Keratinocyte (primary cell): ENCODE results near the gene GSN. TPM values are rescaled to one million over a fixed set of nuclear protein-coding genes. Genes with fewer than 3 reads are reported as not detected.

Experiments used
- DNase-seq: peaks from one replicate; pipeline ENCODE4 v3.0.0-alpha.2; 2011; ENCODE audit warnings: low read depth, missing footprints, low spot score
- FAIRE-seq: peaks from 2 replicates; lab custom pipeline; 2011; peaks lifted over from hg19 to GRCh38; lab: Jason Lieb, UNC
- H2AFZ ChIP-seq: 2 replicates; pipeline ENCODE4 v1.6.0; 2012; ENCODE audit warnings: low read length, control low read depth, inconsistent platforms; ENCODE audit not compliant: control insufficient read depth
- H3K27ac ChIP-seq: 2 replicates; pipeline ENCODE4 v1.5.1; 2011; ENCODE audit warnings: low read length; ENCODE audit not compliant: control insufficient read depth, insufficient read depth
- H3K27me3 ChIP-seq: 3 replicates; pipeline ENCODE4 v1.6.0; 2011; ENCODE audit warnings: low read length; ENCODE audit not compliant: control insufficient read depth, insufficient read depth; ENCODE audit errors: extremely low read depth
- H3K36me3 ChIP-seq, 2 experiments: 2 replicates in 1 of 2; 3 replicates in 1 of 2; pipeline ENCODE4 v1.5.1; 2011; ENCODE audit warnings: low read length in 2 of 2, mild to moderate bottlenecking in 1 of 2; ENCODE audit not compliant: control insufficient read depth in 2 of 2, insufficient read depth in 2 of 2; ENCODE audit errors: extremely low read depth in 1 of 2
- H3K4me1 ChIP-seq: 3 replicates; pipeline ENCODE4 v1.5.1; 2011; ENCODE audit warnings: low read length; ENCODE audit not compliant: control insufficient read depth, insufficient read depth; ENCODE audit errors: extremely low read depth
- H3K4me2 ChIP-seq: 3 replicates; pipeline ENCODE4 v1.6.0; 2011; ENCODE audit warnings: low read depth, low read length; ENCODE audit not compliant: control insufficient read depth, insufficient read depth; ENCODE audit errors: extremely low read depth
- H3K4me3 ChIP-seq, 3 experiments: fragments of 200-600 bp in 1 of 3; sonication (generic) in 1 of 3; 2 replicates in 2 of 3; 3 replicates in 1 of 3; pipeline ENCODE4 v1.5.1; 2011 to 2016; ENCODE audit warnings: low read length in 3 of 3, mild to moderate bottlenecking in 3 of 3, control low read depth in 2 of 3, inconsistent platforms in 1 of 3, low read depth in 1 of 3, mixed read lengths in 1 of 3, mixed run types in 1 of 3, moderate library complexity in 1 of 3; ENCODE audit not compliant: control insufficient read depth in 2 of 3, insufficient read depth in 2 of 3; ENCODE audit errors: extremely low read depth in 1 of 3
- H3K79me2 ChIP-seq: 2 replicates; pipeline ENCODE4 v1.6.0; 2012; ENCODE audit warnings: low read length; ENCODE audit not compliant: control insufficient read depth, insufficient read depth
- H3K9ac ChIP-seq: 3 replicates; pipeline ENCODE4 v1.6.0; 2011; ENCODE audit warnings: low read length; ENCODE audit not compliant: control insufficient read depth, insufficient read depth; ENCODE audit errors: extremely low read depth
- H3K9me1 ChIP-seq: 3 replicates; pipeline ENCODE4 v1.6.0; 2011; ENCODE audit warnings: low read length; ENCODE audit not compliant: control insufficient read depth, insufficient read depth; ENCODE audit errors: extremely low read depth
- H3K9me3 ChIP-seq: 2 replicates; pipeline ENCODE4 v1.5.1; 2012; ENCODE audit warnings: low read depth, low read length; ENCODE audit not compliant: control insufficient read depth
- H4K20me1 ChIP-seq: 3 replicates; pipeline ENCODE4 v1.6.0; 2011; ENCODE audit warnings: low read length; ENCODE audit not compliant: control insufficient read depth, insufficient read depth; ENCODE audit errors: extremely low read depth
- CTCF ChIP-seq, 3 experiments: IDR thresholded peaks in 1 of 3; conservative IDR thresholded peaks in 1 of 3; optimal IDR thresholded peaks in 1 of 3; 2 replicates in 2 of 3; 3 replicates in 1 of 3; pipeline versions ENCODE3 to v1.5.1; 2011; ENCODE audit warnings: low read length in 3 of 3, mild to moderate bottlenecking in 3 of 3, moderate library complexity in 2 of 3, control low read depth in 1 of 3, inconsistent platforms in 1 of 3; ENCODE audit not compliant: insufficient read depth in 2 of 3; ENCODE audit errors: extremely low read depth in 1 of 3
- EZH2 ChIP-seq: IDR thresholded peaks from one replicate; pipeline ENCODE4 v1.6.1; 2012; ENCODE audit warnings: inconsistent platforms, mild to moderate bottlenecking, low read length, moderate library complexity
- dilution Hi-C: fragments of 300-500 bp; cut with MboI; formaldehyde crosslinking; loops from one replicate; pipeline ENCODE4 v1.7.0; 2020; ENCODE audit warnings: low sequenced_read_pairs; ENCODE audit not compliant: extremely low pct_ligation_motif_present
- polyA plus RNA-seq, 5 experiments: library from polyadenylated mRNA; depleted of rRNA in 3 of 5; stranded (reverse) in 3 of 5; stranded (forward) in 1 of 5; unstranded in 1 of 5; fragments of >200 nt; gene quantifications; 1 replicate in 1 of 5; 2 replicates in 3 of 5; 3 replicates in 1 of 5; pipeline versions ENCODE4 v1.2.1 to v1.2.3, GENCODE V29; 2011 to 2012; ENCODE audit warnings: missing spikeins in 2 of 5, low read depth in 1 of 5, low replicate concordance in 1 of 5

Gene GSN
- polyA plus RNA-seq, 1 donor (not counting 4 experiments of a cell fraction or from before 2014, with no cell fraction given) = 166 TPM

GRCh38 chr9:121272401-121272948 is 4.5 kb downstream of the GSN start:
- Histone ChIP-seq H3K27ac (no peak overlapping the region), H3K36me3 (peaks cover 3 to 7% of the 10 kb centered on the region in 2 experiments), H2AFZ (no peak overlapping the region), H3K4me2 (no peak overlapping the region), H3K9me3 (no peaks in the 10 kb centered on the region), H3K9ac (no peak overlapping the region), H3K9me1 (peaks cover 3% of the 10 kb centered on the region), H3K27me3 (no peaks in the 10 kb centered on the region), H3K79me2 (peaks cover 43% of the 10 kb centered on the region), H3K4me1 (peaks cover 35% of the 10 kb centered on the region), H4K20me1 (no peaks in the 10 kb centered on the region), H3K4me3 (no peak overlapping the region)
- DNase-seq (no peak), FAIRE-seq (no peak)
- dilution Hi-C loops = no loop called here
- TF ChIP-seq CTCF (optimal IDR thresholded peaks at IDR 0.05 in 1 of 3, IDR thresholded peaks at IDR 0.05 in 1 of 3, conservative IDR thresholded peaks at IDR 0.05 in 1 of 3; ENCODE audit: extremely low read depth in 1 of 3, insufficient read depth in 2 of 3, low read length in 3 of 3) (no peak), EZH2 (no peak)

GRCh38 chr9:121273064-121273775 is 5.3 kb downstream of the GSN start:
- Histone ChIP-seq H3K4me2 (no peak overlapping the region), H3K9me3 (no peaks in the 10 kb centered on the region), H3K9ac (no peak overlapping the region), H3K79me2 (peaks cover 43% of the 10 kb centered on the region), H2AFZ (no peak overlapping the region), H4K20me1 (no peaks in the 10 kb centered on the region), H3K9me1 (peaks cover 3% of the 10 kb centered on the region), H3K27ac (no peak overlapping the region), H3K36me3 (peaks cover 3 to 7% of the 10 kb centered on the region in 2 experiments), H3K27me3 (no peaks in the 10 kb centered on the region), H3K4me3 (no peak overlapping the region), H3K4me1 (peaks cover 39% of the 10 kb centered on the region)
- DNase-seq (no peak), FAIRE-seq (no peak)
- dilution Hi-C loops = no loop called here
- TF ChIP-seq CTCF (optimal IDR thresholded peaks at IDR 0.05 in 1 of 3, IDR thresholded peaks at IDR 0.05 in 1 of 3, conservative IDR thresholded peaks at IDR 0.05 in 1 of 3; ENCODE audit: extremely low read depth in 1 of 3, insufficient read depth in 2 of 3, low read length in 3 of 3) (no peak), EZH2 (no peak)
